ENCODE results near the gene ACTR3C.
"Not testable (repeated sequence)": the region's sequence is repeated elsewhere in the genome, so short reads cannot be mapped to it uniquely, and the experiment has no call there.

- TF ChIP-seq CTCF (IDR thresholded peaks at IDR 0.05); NRF1 (IDR thresholded peaks at IDR 0.05; ENCODE audit: low read depth, low read length): not testable (repeated sequence)
These were observed 117.5 kb downstream of the ACTR3C start for GRCh38 chr7:150205866-150206265.
